NCI-H2196 (cell line): Measurements from ENCODE around the gene MED12L.
"Not testable (repeated sequence)": the region's sequence is repeated elsewhere in the genome, so short reads cannot be mapped to it uniquely, and the experiment has no call there.

ENCODE experiments used
- DNase-seq: peaks from one replicate; lab custom pipeline; 2025; ENCODE audit not compliant: unreplicated experiment; lab: John Stamatoyannopoulos, UW

MED12L gene

GRCh38 chr3:151362751-151363174, 277.3 kb downstream of the MED12L start:
- DNase-seq = no peak

DNA sequence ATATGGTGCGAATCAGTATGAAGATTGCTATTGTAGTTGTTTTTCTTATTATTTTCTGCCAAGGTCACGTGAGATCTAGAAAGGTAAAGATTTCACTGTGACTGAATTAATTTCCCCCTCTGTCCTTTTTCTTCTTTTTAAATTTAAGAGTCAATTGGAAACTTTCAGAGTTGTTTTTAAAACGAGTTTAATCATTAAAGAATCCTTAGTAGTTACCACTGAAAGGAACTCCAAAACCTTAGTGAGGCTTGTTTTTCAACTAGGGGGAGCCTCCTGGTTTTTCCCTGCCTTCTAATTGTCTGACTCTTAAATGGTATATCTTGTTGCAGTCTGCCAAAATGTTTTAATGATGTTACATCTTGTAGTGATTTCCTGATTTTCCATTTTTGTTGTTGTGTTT, 281.5 kb downstream of the MED12L start:
- no peak for DNase-seq

GRCh38 chr3:151367448-151367847, 282.0 kb downstream of the MED12L start:
- DNase-seq = no peak

- DNase-seq = no peak
These were observed 286.1 kb downstream of the MED12L start for GRCh38 chr3:151371526-151371925.

GRCh38 chr3:151372063-151372820, 286.8 kb downstream of the MED12L start:
- no peak for DNase-seq

DNA sequence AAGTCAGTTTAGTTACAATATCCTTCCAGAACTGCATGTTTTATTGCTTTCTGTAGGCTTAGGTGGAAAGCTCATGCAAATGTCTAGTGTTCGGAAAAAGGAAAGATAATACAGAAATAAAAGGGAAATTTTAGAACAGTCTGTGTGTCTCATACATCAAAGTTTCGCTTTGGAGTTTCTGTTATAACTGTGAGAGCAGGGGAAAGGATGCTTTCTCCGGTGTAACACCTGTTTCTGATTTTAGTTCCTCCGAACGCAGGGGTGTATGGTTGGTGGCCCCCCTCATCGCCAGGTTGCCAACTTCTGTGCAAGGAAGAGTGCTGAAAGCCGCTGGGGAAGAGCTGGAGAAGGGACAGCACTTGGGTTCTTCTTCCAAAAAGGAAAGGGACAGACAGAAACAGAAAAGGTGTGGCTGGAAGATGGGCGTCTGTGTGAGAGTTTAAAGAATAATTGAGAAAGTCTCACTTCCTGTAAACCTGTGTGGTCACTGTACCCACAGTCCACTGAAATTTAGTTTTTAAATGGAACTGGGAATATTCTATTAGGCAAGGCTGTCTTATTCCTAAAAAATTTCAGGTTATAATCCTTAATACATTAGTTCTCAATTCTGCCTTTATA, 292.4 kb downstream of the MED12L start:
- DNase-seq = no peak

DNA sequence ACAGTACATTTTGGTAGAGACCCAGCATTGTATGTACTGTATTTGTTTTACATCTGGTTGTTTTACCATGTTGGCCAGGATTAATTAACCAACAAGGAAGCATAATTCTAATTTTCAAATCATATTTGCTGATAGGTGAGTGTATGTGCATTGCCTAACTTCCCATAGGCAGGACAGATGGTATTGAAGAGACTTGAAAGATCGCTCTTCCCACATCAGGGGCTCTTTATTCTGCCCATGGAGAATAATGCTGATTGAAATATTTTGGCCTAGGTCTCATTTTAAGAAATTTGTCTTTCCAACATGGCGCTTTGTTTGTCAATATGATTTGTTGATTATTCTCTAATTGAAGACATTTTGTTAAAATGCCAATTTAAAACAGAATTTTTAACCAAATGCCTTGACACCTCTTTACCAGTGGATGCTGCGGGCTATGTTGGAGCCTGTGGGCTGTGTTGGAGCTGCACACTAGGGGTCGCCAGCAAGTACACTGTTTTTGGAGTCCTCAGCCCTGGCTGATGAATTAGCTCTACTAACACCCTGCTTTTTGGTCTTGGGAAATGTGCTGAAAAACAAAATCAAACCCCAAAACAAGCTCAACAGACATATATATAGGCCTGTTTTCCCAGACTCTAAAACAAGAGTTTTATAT, 293.7 kb downstream of the MED12L start:
- DNase-seq = no peak

DNA sequence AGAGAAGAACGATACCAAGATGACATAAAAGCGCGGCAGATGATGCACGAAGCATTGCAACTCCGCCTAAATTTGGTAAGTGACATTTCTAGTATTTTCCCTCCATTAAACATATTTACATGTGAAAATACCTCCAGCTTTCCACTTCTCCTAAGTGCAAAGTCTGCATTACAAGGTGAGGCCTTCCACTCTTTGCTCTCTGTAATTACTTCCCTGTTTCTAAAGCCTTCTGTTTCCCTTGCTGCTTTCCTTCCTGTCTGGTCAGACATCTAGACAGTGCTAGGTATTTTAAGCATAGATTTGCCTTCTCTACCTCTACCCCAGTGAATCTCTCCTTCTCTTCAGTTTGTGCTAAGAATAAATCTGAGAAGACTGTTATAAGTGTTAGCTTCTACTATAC, 297.2 kb downstream of the MED12L start:
- DNase-seq = no peak

GRCh38 chr3:151383111-151383510, 297.6 kb downstream of the MED12L start:
- no peak for DNase-seq

GRCh38 chr3:151383956-151384355, 298.5 kb downstream of the MED12L start:
- no peak for DNase-seq

- no peak for DNase-seq
These were observed 299.3 kb downstream of the MED12L start, which contains the start of gene P2RY12 for GRCh38 chr3:151384741-151385174. Gene P2RY12 (minus strand): TSS chr3:151384753. CDS start chr3:151338845, 45,908 bp downstream.

DNA sequence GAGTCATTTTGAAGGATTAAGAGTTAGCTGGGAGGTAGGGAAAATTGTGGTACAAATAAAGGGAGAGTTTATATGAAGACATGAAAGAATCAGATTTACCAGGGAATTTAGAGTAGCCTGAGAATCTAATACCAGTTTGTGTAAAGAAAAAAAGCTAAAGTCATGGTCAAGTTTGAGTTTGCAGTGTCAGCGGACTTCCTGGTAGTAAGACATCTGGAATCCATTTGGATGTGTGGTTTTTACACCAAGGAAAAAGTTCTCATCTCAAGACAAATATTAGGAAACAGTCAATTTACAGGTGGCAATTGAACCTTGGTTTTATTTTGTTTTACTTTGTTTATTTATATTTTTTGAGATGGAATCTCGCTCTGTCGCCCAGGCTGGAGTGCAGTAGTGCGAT, 300.6 kb downstream of the MED12L start:
- no peak for DNase-seq

DNA sequence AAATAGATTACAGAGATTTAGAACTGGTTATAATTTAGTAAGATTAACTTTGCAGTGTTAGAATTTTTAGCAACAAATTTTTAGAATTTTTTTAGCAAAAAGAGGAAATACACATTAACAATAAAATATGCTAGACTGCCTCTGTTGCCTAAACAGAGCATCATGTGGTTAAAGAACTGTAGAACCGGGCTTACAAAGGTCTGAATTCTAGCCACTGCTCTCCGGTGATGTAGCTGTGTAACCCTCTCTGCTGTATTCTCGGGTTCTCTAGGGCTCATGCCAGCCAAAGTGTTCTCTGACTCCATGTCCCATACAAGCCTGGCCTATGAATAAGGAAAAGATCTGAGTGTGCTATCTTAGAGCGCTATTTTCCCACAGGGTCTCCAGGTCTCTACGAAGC, 302.0 kb downstream of the MED12L start:
- no peak for DNase-seq

- no peak for DNase-seq
These were observed 302.4 kb downstream of the MED12L start for GRCh38 chr3:151387842-151388241.

- no peak for DNase-seq
These were observed 306.3 kb downstream of the MED12L start for GRCh38 chr3:151391720-151392119.

- not testable (repeated sequence) for DNase-seq
These were observed 306.7 kb downstream of the MED12L start for GRCh38 chr3:151392191-151392590.

DNA sequence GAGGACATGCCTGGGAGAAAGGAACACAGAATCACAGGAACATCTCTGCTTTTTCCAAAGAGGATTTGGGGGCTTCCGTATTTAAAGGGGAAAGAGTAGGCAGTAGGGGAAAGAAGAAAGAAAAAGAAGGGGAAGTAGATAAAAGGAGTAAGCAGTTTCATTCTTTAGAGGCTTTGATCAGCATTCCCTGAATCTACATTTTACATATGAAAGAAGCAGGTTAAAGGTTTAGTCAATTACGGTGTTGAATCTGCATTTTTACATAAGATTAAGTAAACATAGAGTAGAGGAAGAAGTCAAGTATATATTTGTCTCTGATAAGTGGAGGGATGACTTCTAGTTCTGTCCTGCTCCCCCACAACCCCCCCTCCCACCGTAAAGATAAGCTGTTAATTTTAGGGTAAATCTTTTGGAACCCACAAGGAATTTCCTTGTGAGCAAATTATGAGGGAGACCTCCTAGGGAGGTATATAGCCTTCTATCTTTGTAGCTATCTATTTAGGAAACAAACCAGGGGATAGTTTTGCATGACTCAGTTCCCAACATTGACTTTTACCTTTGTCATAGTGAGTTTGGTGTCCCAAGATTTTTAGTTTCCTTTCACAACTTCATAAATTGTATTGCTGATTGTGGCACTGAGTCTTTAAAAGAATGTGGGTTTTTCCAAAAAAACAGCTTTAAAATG, 307.8 kb downstream of the MED12L start:
- DNase-seq = no peak

DNA sequence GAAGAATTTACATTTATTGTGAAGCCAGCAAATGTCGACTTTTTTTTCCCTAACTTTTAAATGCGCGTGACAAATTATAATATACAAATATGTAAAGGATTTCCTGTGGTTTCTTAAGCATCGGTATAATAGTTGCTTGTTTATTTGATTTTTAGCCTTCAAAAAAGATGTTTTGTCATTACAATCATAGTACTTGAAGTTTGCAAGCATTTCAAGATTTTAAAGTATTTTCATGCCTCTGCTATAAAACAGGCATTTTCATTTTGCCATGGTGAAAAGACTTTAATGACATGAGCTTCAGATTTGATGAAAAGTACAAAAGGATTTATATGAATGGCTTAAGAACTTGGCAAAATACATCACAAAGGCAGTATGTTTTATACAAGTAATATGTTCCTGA, 308.5 kb downstream of the MED12L start:
- DNase-seq = no peak

GRCh38 chr3:151394611-151395010, 309.1 kb downstream of the MED12L start:
- no peak for DNase-seq

- no peak for DNase-seq
These were observed 310.3 kb downstream of the MED12L start for GRCh38 chr3:151395806-151396205.

DNA sequence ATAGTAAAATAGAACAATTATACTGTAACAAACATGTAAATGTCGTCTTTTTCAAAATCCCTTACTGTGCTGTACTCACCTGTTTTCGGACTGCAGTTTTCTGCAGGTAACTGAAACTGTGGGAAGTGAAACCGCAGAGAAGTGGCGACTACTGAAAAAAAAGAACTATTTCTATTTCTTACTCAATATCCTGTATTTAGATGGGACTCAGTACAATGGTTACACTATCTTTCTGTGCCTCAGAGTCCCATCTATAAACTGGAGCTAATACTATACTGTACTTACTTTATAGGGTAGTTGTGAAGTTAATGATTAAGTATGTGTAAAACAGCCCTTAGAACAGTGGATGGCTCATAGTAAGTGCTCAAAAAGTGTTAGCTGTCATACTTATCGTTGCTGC, 313.4 kb downstream of the MED12L start:
- DNase-seq = no peak
